HepG2 (cell line): ENCODE results near the gene VAV2. TPM values are rescaled to one million over a fixed set of nuclear protein-coding genes. Genes with fewer than 3 reads are reported as not detected.

Experiments
- AHR ChIP-seq: IDR thresholded peaks from 2 replicates; pipeline ENCODE4 v1.6.1; 2018; ENCODE audit warnings: missing genetic modification reagents, missing compliant biosample characterization
- ATF1 ChIP-seq: IDR thresholded peaks from 2 replicates; pipeline ENCODE4 v1.6.1; 2016; ENCODE audit warnings: mild to moderate bottlenecking, control low read depth
- CEBPB ChIP-seq: IDR thresholded peaks from 2 replicates; pipeline ENCODE4 v1.6.1; 2011; ENCODE audit warnings: low read depth, low read length, improper control_type of control experiment, borderline replicate concordance
- CHD4 ChIP-seq: fragments of 200-600 bp; sonication (generic); IDR thresholded peaks from 2 replicates; pipeline ENCODE4 v1.7.0; 2017; ENCODE audit warnings: mild to moderate bottlenecking, low read length, borderline replicate concordance
- GATAD2A ChIP-seq: IDR thresholded peaks from 2 replicates; pipeline ENCODE4 v1.6.1; 2016
- REL ChIP-seq: sonication (generic); formaldehyde crosslinking; conservative IDR thresholded peaks from 2 replicates; pipeline ENCODE4 v1.8.0; 2022; ENCODE audit warnings: mild to moderate bottlenecking, missing genetic modification reagents, moderate library complexity
- SAP130 ChIP-seq: IDR thresholded peaks from 2 replicates; pipeline ENCODE4 v1.6.1; 2016; ENCODE audit warnings: low read depth
- STAG1 ChIP-seq: sonication (generic); formaldehyde crosslinking; IDR thresholded peaks from 2 replicates; pipeline ENCODE4 v1.4.0; 2020; ENCODE audit warnings: missing genetic modification reagents
- TCF12 ChIP-seq, 2 experiments: fragments of 450-650 bp in 1 of 2; sonication (generic) in 1 of 2; formaldehyde crosslinking in 1 of 2; IDR thresholded peaks; 2 replicates each; pipeline versions ENCODE4 v1.6.1 to v1.8.0; 2017 to 2022; ENCODE audit warnings: antibody characterized with exemption in 1 of 2, mild to moderate bottlenecking in 1 of 2, missing genetic modification reagents in 1 of 2, moderate library complexity in 1 of 2
- TRIM24 ChIP-seq: sonication (generic); formaldehyde crosslinking; IDR thresholded peaks from 2 replicates; pipeline ENCODE4 v1.8.0; 2022; ENCODE audit warnings: mild to moderate bottlenecking, missing genetic modification reagents
- ZFP1 ChIP-seq: IDR thresholded peaks from 2 replicates; pipeline ENCODE4 v1.6.1; 2016
- ZNF33B ChIP-seq: sonication (generic); formaldehyde crosslinking; IDR thresholded peaks from 2 replicates; pipeline ENCODE4 v1.5.1; 2020; ENCODE audit warnings: mild to moderate bottlenecking, missing genetic modification reagents
- ZNF678 ChIP-seq: sonication (generic); formaldehyde crosslinking; IDR thresholded peaks from 2 replicates; pipeline ENCODE4 v1.4.0; 2020; ENCODE audit warnings: mild to moderate bottlenecking, missing genetic modification reagents
- ZSCAN9 ChIP-seq: IDR thresholded peaks from 2 replicates; pipeline ENCODE4 v1.6.1; 2016; ENCODE audit warnings: borderline replicate concordance
- polyA plus RNA-seq, 8 experiments: library from polyadenylated mRNA; depleted of rRNA in 3 of 8; stranded (reverse) in 7 of 8; unstranded in 1 of 8; fragments of >200 nt; fragmentation: Illumina TruSeq in 4 of 8; extraction: Trizol in 4 of 8; gene quantifications; 2 replicates each; pipeline versions ENCODE4 v1.2.1 to v1.2.3, GENCODE V29; 2011 to 2016; ENCODE audit warnings: low read depth in 4 of 8, missing spikeins in 1 of 8, mixed read lengths in 1 of 8; ENCODE audit not compliant: insufficient read depth in 1 of 8
- total RNA-seq, 5 experiments: library from RNA; depleted of rRNA; stranded (reverse); fragments of >200 nt; fragmentation: Illumina TruSeq; extraction: Trizol; gene quantifications; 2 replicates each; pipeline ENCODE4 v1.2.3, GENCODE V29; 2016; ENCODE audit warnings: low read depth in 1 of 5
- TF ChIP-seq, protein P1 (sequence below): IDR thresholded peaks from 2 replicates; pipeline ENCODE4 v1.6.1; 2018; ENCODE audit warnings: missing genetic modification reagents, mild to moderate bottlenecking, missing compliant biosample characterization

VAV2 gene
- total and polyA plus RNA-seq, 2 of the 13 experiments (the other 11 are each of a cell fraction or from before 2014, with no cell fraction given) = 22.5 to 22.9 TPM

DNA sequence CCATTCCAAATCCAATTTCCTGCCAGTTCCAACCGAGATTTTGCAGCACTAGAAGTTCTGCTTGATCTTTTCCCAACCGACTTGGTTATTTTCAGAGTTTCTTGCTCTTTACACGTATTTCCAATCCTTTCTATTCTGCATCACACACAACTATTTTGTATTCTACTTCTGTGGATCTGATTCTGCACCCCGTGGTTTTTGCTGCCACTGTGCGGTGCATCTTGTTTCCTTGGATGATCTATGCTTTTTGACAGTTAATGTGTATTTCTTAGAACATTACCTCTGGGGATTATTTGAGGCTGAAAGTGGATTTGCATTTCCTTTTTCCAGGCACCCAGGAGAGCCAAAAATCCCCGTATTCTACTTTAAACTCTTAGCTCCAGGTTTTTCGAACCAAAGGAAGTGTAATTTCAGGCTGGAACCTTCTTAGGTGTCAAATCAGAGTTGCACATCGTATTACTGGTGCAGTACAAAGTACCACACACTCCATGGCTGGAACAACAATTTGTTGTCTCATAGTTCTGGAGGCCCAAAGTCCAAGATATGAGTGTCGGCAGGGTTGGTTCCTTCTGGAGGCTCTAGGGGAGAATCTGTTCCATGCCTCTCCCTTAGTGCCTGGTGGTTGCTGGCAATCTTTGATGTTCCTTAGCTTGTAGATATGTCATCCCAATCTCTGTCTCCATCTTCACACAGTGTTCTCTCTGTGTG is 239.2 kb downstream of the VAV2 start (continued):
- TF ChIP-seq REL (no peak), GATAD2A (CRISPR knock-in tag) (no peak; the same call in 1 of the 2 replicates), TRIM24 (CRISPR knock-in tag) (no peak), ZSCAN9 (CRISPR knock-in tag) (no peak), ZNF678 (CRISPR knock-in tag) (no peak), STAG1 (no peak), CEBPB (no peak), ZNF33B (no peak), CHD4 (no peak), ATF1 (CRISPR knock-in tag) (no peak), AHR (CRISPR knock-in tag) (no peak), SAP130 (CRISPR knock-in tag) (0 out of 2 replicates have a peak, but pooled peaks have one; percentile 19), ZFP1 (CRISPR knock-in tag) (no peak), TCF12 (IDR thresholded peaks at IDR 0.05) (no peak), TCF12 (CRISPR knock-in tag; IDR thresholded peaks at IDR 0.05) (no peak)
- TF ChIP-seq, protein P1, sequence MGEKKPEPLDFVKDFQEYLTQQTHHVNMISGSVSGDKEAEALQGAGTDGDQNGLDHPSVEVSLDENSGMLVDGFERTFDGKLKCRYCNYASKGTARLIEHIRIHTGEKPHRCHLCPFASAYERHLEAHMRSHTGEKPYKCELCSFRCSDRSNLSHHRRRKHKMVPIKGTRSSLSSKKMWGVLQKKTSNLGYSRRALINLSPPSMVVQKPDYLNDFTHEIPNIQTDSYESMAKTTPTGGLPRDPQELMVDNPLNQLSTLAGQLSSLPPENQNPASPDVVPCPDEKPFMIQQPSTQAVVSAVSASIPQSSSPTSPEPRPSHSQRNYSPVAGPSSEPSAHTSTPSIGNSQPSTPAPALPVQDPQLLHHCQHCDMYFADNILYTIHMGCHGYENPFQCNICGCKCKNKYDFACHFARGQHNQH (CRISPR knock-in tag) = no peak
